Measurements from ENCODE around the gene SCAPER. TPM values are rescaled to one million over a fixed set of nuclear protein-coding genes. Genes with fewer than 3 reads are reported as not detected.

The SCAPER gene
- total RNA-seq, 1 experiment from 2014 or later, result 7.4 TPM

DNA sequence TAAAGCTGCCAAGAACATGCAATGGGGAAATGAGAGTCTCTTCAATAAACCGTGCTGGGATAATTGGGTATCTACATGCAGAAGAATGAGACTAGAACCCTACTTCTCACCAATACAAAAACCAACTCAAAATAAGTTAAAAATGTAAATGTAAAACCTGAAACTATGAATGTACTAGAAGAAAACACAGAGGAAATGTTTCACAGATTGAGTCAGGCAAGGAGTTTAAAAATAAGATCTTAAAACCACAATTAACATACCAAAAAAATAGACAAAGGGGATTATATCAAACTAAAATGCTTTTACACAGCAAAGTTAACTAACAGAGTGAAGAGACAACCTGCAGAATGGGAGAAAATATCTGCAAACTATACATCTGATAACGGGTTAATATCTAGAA is 478.2 kb downstream of the SCAPER start:
- Histone ChIP-seq H2BK20ac (ENCODE audit: low read depth, low read length, poor library complexity, severe bottlenecking) (no peak overlapping the region), H3K4me1 (ENCODE audit: insufficient read depth, low read length) (0 out of 2 replicates have a peak, but pooled peaks cover under 1% of the 10 kb centered on the region), H3K79me2 (ENCODE audit: insufficient read depth, low read length) (no peaks in the 10 kb centered on the region), H2BK15ac (ENCODE audit: low read depth, low read length) (no peak overlapping the region), H4K91ac (ENCODE audit: insufficient read length, low read depth, low read length) (no peak overlapping the region), H3K79me1 (ENCODE audit: insufficient read depth, low read depth, low read length, poor library complexity, severe bottlenecking) (no peaks in the 10 kb centered on the region), H3K9ac (ENCODE audit: extremely low read depth, insufficient read length, low read length) (no peak overlapping the region), H3K23me2 (ENCODE audit: insufficient read length, low read depth, low read length, poor library complexity, severe bottlenecking) (no peaks in the 10 kb centered on the region), H2BK5ac (ENCODE audit: insufficient read length, low read length) (no peak overlapping the region), H3K4ac (ENCODE audit: low read depth, low read length) (no peak overlapping the region), H3K23ac (ENCODE audit: insufficient read length, low read depth, low read length) (no peak overlapping the region), H3K27ac (ENCODE audit: insufficient read length, low read depth, low read length) (no peak overlapping the region), H2BK12ac (ENCODE audit: insufficient read length, low read depth, low read length) (no peak overlapping the region), H4K20me1 (ENCODE audit: control insufficient read depth, insufficient read depth, insufficient read length) (no peaks in the 10 kb centered on the region), H4K5ac (ENCODE audit: insufficient read length, low read depth, low read length) (no peak overlapping the region), H3T11ph (ENCODE audit: low read length) (no peak overlapping the region), H3K14ac (ENCODE audit: insufficient read depth, low read length) (no peak overlapping the region), H2AFZ (ENCODE audit: low read length) (no peak overlapping the region), H4K8ac (replicated peaks; ENCODE audit: insufficient read length, low read depth, low read length) (no peak overlapping the region), H3K27me3 (ENCODE audit: insufficient read depth, low read length) (no peaks in the 10 kb centered on the region), H3K4me2 (ENCODE audit: insufficient read depth, insufficient read length, low read length) (no peak overlapping the region), H2AK5ac (ENCODE audit: insufficient read length, low read length) (no peak overlapping the region), H2BK120ac (ENCODE audit: low read depth, low read length, poor library complexity, severe bottlenecking) (no peak overlapping the region), H3K56ac (ENCODE audit: insufficient read length, low read depth, low read length) (no peak overlapping the region), H3K9me3 (ENCODE audit: control insufficient read depth, low read depth, low read length) (no peaks in the 10 kb centered on the region), H3K18ac (ENCODE audit: insufficient read length, low read depth, low read length) (no peak overlapping the region)
- no CpG with 5 or more reads among the region's 2 CpGs for WGBS (ENCODE audit: extremely low coverage, insufficient read length, low lambda C conversion rate)
- TF ChIP-seq, protein P1, sequence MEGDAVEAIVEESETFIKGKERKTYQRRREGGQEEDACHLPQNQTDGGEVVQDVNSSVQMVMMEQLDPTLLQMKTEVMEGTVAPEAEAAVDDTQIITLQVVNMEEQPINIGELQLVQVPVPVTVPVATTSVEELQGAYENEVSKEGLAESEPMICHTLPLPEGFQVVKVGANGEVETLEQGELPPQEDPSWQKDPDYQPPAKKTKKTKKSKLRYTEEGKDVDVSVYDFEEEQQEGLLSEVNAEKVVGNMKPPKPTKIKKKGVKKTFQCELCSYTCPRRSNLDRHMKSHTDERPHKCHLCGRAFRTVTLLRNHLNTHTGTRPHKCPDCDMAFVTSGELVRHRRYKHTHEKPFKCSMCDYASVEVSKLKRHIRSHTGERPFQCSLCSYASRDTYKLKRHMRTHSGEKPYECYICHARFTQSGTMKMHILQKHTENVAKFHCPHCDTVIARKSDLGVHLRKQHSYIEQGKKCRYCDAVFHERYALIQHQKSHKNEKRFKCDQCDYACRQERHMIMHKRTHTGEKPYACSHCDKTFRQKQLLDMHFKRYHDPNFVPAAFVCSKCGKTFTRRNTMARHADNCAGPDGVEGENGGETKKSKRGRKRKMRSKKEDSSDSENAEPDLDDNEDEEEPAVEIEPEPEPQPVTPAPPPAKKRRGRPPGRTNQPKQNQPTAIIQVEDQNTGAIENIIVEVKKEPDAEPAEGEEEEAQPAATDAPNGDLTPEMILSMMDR (conservative IDR thresholded peaks at IDR 0.05), result no peak
- Mint-ChIP-seq H3K4me1 (peaks cover 13 to 14% of the 10 kb centered on the region in 2 experiments), H3K9me3 (peaks cover 31 to 34% of the 10 kb centered on the region in 2 experiments), H3K36me3 (ENCODE audit: insufficient read depth in 1 of 3, low read depth in 3 of 3) (peaks cover 14 to 40% (median 37%) of the 10 kb centered on the region in 3 experiments), H3K4me3 (no peak overlapping the region), H3K27me3 (ENCODE audit: low read depth) (peaks cover 4% of the 10 kb centered on the region), H3K27ac (no peak overlapping the region)
- DNase-seq, result no peak

Data from H9 (cell line).